ENCODE measurements around the gene CRKL.

DNA sequence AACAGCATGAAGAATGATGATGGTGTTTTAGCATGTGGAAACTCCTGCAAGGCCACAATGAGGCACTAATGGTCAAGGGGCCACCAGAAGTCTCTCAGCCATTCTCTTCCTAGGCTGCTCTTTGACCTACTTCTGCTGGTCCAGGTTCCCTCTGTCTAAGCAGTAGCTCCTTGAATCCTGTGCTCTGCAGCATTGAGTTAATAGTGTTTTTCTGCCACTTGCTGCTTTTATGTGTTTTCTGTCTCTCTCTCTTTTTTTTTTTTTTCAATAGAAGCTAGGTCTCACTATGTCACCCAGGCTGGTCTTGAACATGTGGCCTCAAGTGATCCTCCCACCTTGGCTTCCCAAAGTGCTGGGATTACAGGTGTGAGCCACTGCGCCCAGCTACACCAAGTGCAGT is 29.8 kb downstream of the CRKL start:
- TF ChIP-seq, protein P1, sequence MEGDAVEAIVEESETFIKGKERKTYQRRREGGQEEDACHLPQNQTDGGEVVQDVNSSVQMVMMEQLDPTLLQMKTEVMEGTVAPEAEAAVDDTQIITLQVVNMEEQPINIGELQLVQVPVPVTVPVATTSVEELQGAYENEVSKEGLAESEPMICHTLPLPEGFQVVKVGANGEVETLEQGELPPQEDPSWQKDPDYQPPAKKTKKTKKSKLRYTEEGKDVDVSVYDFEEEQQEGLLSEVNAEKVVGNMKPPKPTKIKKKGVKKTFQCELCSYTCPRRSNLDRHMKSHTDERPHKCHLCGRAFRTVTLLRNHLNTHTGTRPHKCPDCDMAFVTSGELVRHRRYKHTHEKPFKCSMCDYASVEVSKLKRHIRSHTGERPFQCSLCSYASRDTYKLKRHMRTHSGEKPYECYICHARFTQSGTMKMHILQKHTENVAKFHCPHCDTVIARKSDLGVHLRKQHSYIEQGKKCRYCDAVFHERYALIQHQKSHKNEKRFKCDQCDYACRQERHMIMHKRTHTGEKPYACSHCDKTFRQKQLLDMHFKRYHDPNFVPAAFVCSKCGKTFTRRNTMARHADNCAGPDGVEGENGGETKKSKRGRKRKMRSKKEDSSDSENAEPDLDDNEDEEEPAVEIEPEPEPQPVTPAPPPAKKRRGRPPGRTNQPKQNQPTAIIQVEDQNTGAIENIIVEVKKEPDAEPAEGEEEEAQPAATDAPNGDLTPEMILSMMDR (IDR thresholded peaks at IDR 0.05), result no peak
- TF ChIP-seq POLR2A (IDR thresholded peaks at IDR 0.05) (no peak), POLR2AphosphoS5 (IDR thresholded peaks at IDR 0.05) (no peak)
